Measurements from ENCODE around the gene COG3. TPM values are rescaled to one million over a fixed set of nuclear protein-coding genes. Genes with fewer than 3 reads are reported as not detected.

COG3 gene
- total RNA-seq, 1 experiment from 2014 or later, result 17.6 TPM

DNA sequence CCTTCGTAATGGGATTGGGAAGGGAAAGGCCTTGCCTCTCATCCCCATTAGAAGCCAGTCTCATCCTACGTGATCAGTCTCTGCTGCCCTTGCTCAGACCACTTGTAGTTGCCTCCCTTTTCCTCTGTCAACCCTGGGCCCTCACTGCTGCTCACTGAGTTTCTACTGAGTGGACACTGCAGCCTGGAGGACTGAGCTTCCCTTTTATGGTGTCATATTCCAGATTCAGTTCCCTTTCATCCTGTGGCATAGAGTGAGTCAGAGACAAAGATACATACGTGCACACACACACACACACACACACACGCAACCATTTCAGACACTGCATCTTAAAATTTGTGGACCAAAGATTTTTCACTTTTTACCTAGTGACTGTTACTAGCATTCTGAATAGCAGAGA lies 56.6 kb downstream of the COG3 start:
- DNase-seq (ENCODE audit: low read depth, low spot score) (no peak), ATAC-seq (no peak)
- H3K36me3 ChIP-seq (ENCODE audit: control insufficient read depth in 1 of 2, insufficient read depth in 2 of 2, low read length in 2 of 2), result peaks cover 16 to 21% of the 10 kb centered on the region in 2 experiments; a peak in 3 of 4 replicates
- H3K27me3 ChIP-seq (ENCODE audit: insufficient read depth, low read length), result no peaks in the 10 kb centered on the region
- no peaks in the 10 kb centered on the region for H3K9me3 ChIP-seq (ENCODE audit: control insufficient read depth in 1 of 2, insufficient read depth in 1 of 2, low read depth in 1 of 2, low read length in 2 of 2)
- no peaks in the 10 kb centered on the region for H3K4me1 ChIP-seq (ENCODE audit: control insufficient read depth in 1 of 2, insufficient read depth in 2 of 2, low read length in 2 of 2)
- no peaks in the 10 kb centered on the region for H3K9me2 ChIP-seq (ENCODE audit: insufficient read depth)
- intact Hi-C loops (cut with micrococcal nuclease), result no loop called here
- no peaks in the 10 kb centered on the region for H4K20me1 ChIP-seq (ENCODE audit: insufficient read depth)
- TF ChIP-seq SIN3A (IDR thresholded peaks at IDR 0.05; ENCODE audit: low read depth) (no peak), ELF1 (IDR thresholded peaks at IDR 0.05; ENCODE audit: borderline replicate concordance, low read depth) (no peak), CEBPB (IDR thresholded peaks at IDR 0.05; ENCODE audit: low read depth) (no peak), SRF (IDR thresholded peaks at IDR 0.05; ENCODE audit: low read depth) (no peak), YY1 (IDR thresholded peaks at IDR 0.05; ENCODE audit: extremely low read depth, insufficient replicate concordance, low read depth, low read length) (no peak), TCF7L2 (IDR thresholded peaks at IDR 0.05; ENCODE audit: borderline replicate concordance, extremely low read depth, insufficient read depth, insufficient read length) (no peak), JUND (IDR thresholded peaks at IDR 0.05) (no peak), EZH2phosphoT487 (IDR thresholded peaks at IDR 0.05; ENCODE audit: borderline replicate concordance) (no peak), RAD21 (IDR thresholded peaks at IDR 0.05; ENCODE audit: low read depth) (no peak), CBX3 (IDR thresholded peaks at IDR 0.05; ENCODE audit: low read depth) (no peak), ZFX (IDR thresholded peaks at IDR 0.05) (no peak), POLR2AphosphoS5 (IDR thresholded peaks at IDR 0.05; ENCODE audit: low read depth, low read length) (no peak), EGR1 (IDR thresholded peaks at IDR 0.05; ENCODE audit: low read depth) (no peak), EZH2 (IDR thresholded peaks at IDR 0.05) (no peak), POLR2A (IDR thresholded peaks at IDR 0.05; ENCODE audit: borderline replicate concordance, extremely low read depth, insufficient read depth, insufficient read length) (no peak), ZNF274 (IDR thresholded peaks at IDR 0.05; ENCODE audit: low read depth, low read length) (no peak)
- TF ChIP-seq, protein P1, sequence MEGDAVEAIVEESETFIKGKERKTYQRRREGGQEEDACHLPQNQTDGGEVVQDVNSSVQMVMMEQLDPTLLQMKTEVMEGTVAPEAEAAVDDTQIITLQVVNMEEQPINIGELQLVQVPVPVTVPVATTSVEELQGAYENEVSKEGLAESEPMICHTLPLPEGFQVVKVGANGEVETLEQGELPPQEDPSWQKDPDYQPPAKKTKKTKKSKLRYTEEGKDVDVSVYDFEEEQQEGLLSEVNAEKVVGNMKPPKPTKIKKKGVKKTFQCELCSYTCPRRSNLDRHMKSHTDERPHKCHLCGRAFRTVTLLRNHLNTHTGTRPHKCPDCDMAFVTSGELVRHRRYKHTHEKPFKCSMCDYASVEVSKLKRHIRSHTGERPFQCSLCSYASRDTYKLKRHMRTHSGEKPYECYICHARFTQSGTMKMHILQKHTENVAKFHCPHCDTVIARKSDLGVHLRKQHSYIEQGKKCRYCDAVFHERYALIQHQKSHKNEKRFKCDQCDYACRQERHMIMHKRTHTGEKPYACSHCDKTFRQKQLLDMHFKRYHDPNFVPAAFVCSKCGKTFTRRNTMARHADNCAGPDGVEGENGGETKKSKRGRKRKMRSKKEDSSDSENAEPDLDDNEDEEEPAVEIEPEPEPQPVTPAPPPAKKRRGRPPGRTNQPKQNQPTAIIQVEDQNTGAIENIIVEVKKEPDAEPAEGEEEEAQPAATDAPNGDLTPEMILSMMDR (IDR thresholded peaks at IDR 0.05 in 2 of 3, conservative IDR thresholded peaks at IDR 0.05 in 1 of 3; ENCODE audit: borderline replicate concordance in 1 of 3, insufficient read depth in 1 of 3, low read depth in 2 of 3, low read length in 2 of 3), result no peak
- TF ChIP-seq, protein P2, sequence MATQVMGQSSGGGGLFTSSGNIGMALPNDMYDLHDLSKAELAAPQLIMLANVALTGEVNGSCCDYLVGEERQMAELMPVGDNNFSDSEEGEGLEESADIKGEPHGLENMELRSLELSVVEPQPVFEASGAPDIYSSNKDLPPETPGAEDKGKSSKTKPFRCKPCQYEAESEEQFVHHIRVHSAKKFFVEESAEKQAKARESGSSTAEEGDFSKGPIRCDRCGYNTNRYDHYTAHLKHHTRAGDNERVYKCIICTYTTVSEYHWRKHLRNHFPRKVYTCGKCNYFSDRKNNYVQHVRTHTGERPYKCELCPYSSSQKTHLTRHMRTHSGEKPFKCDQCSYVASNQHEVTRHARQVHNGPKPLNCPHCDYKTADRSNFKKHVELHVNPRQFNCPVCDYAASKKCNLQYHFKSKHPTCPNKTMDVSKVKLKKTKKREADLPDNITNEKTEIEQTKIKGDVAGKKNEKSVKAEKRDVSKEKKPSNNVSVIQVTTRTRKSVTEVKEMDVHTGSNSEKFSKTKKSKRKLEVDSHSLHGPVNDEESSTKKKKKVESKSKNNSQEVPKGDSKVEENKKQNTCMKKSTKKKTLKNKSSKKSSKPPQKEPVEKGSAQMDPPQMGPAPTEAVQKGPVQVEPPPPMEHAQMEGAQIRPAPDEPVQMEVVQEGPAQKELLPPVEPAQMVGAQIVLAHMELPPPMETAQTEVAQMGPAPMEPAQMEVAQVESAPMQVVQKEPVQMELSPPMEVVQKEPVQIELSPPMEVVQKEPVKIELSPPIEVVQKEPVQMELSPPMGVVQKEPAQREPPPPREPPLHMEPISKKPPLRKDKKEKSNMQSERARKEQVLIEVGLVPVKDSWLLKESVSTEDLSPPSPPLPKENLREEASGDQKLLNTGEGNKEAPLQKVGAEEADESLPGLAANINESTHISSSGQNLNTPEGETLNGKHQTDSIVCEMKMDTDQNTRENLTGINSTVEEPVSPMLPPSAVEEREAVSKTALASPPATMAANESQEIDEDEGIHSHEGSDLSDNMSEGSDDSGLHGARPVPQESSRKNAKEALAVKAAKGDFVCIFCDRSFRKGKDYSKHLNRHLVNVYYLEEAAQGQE (IDR thresholded peaks at IDR 0.05; ENCODE audit: low read depth), result no peak
- TF ChIP-seq, protein P3, sequence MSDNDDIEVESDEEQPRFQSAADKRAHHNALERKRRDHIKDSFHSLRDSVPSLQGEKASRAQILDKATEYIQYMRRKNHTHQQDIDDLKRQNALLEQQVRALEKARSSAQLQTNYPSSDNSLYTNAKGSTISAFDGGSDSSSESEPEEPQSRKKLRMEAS (IDR thresholded peaks at IDR 0.05), result no peak
- TF ChIP-seq, protein P4, sequence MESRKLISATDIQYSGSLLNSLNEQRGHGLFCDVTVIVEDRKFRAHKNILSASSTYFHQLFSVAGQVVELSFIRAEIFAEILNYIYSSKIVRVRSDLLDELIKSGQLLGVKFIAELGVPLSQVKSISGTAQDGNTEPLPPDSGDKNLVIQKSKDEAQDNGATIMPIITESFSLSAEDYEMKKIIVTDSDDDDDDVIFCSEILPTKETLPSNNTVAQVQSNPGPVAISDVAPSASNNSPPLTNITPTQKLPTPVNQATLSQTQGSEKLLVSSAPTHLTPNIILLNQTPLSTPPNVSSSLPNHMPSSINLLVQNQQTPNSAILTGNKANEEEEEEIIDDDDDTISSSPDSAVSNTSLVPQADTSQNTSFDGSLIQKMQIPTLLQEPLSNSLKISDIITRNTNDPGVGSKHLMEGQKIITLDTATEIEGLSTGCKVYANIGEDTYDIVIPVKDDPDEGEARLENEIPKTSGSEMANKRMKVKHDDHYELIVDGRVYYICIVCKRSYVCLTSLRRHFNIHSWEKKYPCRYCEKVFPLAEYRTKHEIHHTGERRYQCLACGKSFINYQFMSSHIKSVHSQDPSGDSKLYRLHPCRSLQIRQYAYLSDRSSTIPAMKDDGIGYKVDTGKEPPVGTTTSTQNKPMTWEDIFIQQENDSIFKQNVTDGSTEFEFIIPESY (IDR thresholded peaks at IDR 0.05; ENCODE audit: extremely low read depth, insufficient replicate concordance, low read length), result no peak
- ChIA-PET CTCF (interaction anchor here (1.1 kb wide), 1 partner anchor 11 kb away, joined by 3 read pairs; no protein-coding TSS in a partner anchor), RAD21 (ENCODE audit: low non-redundant PET in 1 of 2, low total read pairs in 2 of 2, uncharacterized antibody in 2 of 2, unreplicated experiment in 2 of 2) (no interaction called here), POLR2A (no interaction called here)
- H3K27ac ChIP-seq (ENCODE audit: low read depth, low read length), result no peak overlapping the region
- no peaks in the 10 kb centered on the region for H3K79me2 ChIP-seq (ENCODE audit: insufficient read depth, low read length)
- BruUV-seq (replicated peaks), result no TSS peak
- no peak overlapping the region for H2AFZ ChIP-seq (ENCODE audit: low read depth, low read length, poor library complexity, severe bottlenecking)
- no peak overlapping the region for H3K4me3 ChIP-seq (replicated peaks in 1 of 2; ENCODE audit: low read depth in 1 of 2, low read length in 2 of 2)
- H3K4me2 ChIP-seq (ENCODE audit: low read length), result no peak overlapping the region
- no peak overlapping the region for H3K9ac ChIP-seq (ENCODE audit: low read length)
